Neutrophil (primary cell): ENCODE data around the gene PPP1R9A.

Experiments used
- H3K27ac ChIP-seq: fragments of 200-600 bp; sonication (generic); 2 replicates; pipeline ENCODE4 v1.5.1; 2016; ENCODE audit warnings: mild to moderate bottlenecking, moderate library complexity
- H3K27me3 ChIP-seq: fragments of 200-600 bp; sonication (generic); 2 replicates; pipeline ENCODE4 v1.6.0; 2016; ENCODE audit warnings: mild to moderate bottlenecking
- H3K36me3 ChIP-seq: fragments of 200-600 bp; sonication (generic); 2 replicates; pipeline ENCODE4 v1.5.1; 2017
- H3K4me1 ChIP-seq, 2 experiments: fragments of 200-600 bp in 1 of 2; sonication (generic) in 1 of 2; 1 replicate in 1 of 2; 2 replicates in 1 of 2; pipeline versions ENCODE4 v1.5.1 to v1.6.1; 2013 to 2016; ENCODE audit warnings: low read depth in 1 of 2, low read length in 1 of 2, mild to moderate bottlenecking in 1 of 2, moderate library complexity in 1 of 2; ENCODE audit not compliant: control insufficient read depth in 1 of 2, insufficient read depth in 1 of 2
- H3K4me3 ChIP-seq, 2 experiments: fragments of 200-600 bp in 1 of 2; sonication (generic) in 1 of 2; 1 replicate in 1 of 2; 2 replicates in 1 of 2; pipeline ENCODE4 v1.5.1; 2013 to 2016; ENCODE audit warnings: low read depth in 1 of 2, low read length in 1 of 2, mild to moderate bottlenecking in 1 of 2, moderate library complexity in 1 of 2
- H3K9me3 ChIP-seq: fragments of 200-600 bp; sonication (generic); 2 replicates; pipeline ENCODE4 v1.5.1; 2016
- CTCF ChIP-seq: fragments of 200-600 bp; sonication (generic); IDR thresholded peaks from 2 replicates; pipeline ENCODE4 v1.5.1; 2016; ENCODE audit warnings: antibody characterized with exemption

Gene PPP1R9A

DNA sequence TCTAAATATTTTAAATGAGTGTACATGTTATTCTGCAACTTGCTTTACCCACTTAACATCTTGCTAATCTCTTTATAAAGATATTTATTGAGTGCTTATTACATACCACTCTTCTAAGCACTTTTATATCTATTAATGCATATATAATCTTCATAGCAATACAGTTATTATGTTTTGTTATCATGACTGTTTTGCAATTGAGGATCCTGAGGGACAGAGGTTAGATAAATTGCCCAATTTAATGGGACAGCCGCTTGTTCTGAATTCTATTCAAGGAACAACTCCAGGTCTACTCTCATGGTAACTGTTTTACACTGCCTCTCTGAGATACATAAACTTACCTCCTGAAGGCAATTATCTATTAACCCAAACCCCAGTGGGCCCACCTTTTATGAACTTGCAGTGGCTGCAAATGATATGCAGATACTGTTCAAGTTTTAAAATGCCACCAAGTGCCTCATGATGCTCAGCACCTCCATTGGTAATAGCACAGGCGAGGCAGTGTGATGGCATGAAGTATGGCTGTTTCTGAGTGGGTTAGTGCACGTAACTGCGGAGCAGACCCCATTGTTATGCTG, 356.5 kb downstream of the PPP1R9A start:
- Histone ChIP-seq H3K36me3 (no peaks in the 10 kb centered on the region), H3K27me3 (no peaks in the 10 kb centered on the region), H3K27ac (no peak overlapping the region), H3K4me3 (no peak overlapping the region), H3K4me1 (no peaks in the 10 kb centered on the region), H3K9me3 (no peaks in the 10 kb centered on the region)
- no peak for TF ChIP-seq CTCF

- H3K36me3 ChIP-seq = no peaks in the 10 kb centered on the region
- H3K4me3 ChIP-seq = no peak overlapping the region
- no peak for TF ChIP-seq CTCF
- no peaks in the 10 kb centered on the region for H3K4me1 ChIP-seq
- no peaks in the 10 kb centered on the region for H3K27me3 ChIP-seq
- no peak overlapping the region for H3K27ac ChIP-seq
- H3K9me3 ChIP-seq = no peaks in the 10 kb centered on the region
Measured at GRCh38 chr7:95264363-95264891, 357.0 kb downstream of the PPP1R9A start.

DNA sequence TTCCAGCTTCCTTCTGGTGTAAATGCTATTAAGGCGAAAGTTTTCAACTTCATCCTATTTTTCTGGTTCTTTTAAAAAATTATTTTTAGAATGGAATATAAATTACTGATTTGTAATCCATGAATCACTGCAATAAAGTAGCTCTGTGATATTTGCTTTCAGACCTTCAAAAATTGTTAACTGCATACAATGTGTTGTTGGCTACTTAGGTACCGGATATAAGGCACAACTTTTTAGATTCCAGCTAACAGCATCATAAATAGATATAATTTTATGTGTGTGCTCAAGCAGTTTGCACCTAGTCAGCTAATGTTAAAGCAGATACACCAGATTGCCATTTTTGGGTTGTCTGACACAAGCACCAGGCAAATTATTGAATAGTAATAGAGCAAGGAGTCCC, 358.2 kb downstream of the PPP1R9A start:
- no peak for TF ChIP-seq CTCF
- H3K9me3 ChIP-seq = no peaks in the 10 kb centered on the region
- no peaks in the 10 kb centered on the region for H3K4me1 ChIP-seq
- no peaks in the 10 kb centered on the region for H3K27me3 ChIP-seq
- no peak overlapping the region for H3K27ac ChIP-seq
- H3K4me3 ChIP-seq = no peak overlapping the region
- no peaks in the 10 kb centered on the region for H3K36me3 ChIP-seq

GRCh38 chr7:95267754-95268153, 360.4 kb downstream of the PPP1R9A start:
- H3K27me3 ChIP-seq = no peaks in the 10 kb centered on the region
- H3K9me3 ChIP-seq = no peaks in the 10 kb centered on the region

GRCh38 chr7:95269640-95270039, 362.2 kb downstream of the PPP1R9A start:
- Histone ChIP-seq H3K27ac (no peak overlapping the region), H3K36me3 (no peaks in the 10 kb centered on the region), H3K4me1 (no peaks in the 10 kb centered on the region), H3K27me3 (no peaks in the 10 kb centered on the region), H3K4me3 (no peak overlapping the region), H3K9me3 (no peaks in the 10 kb centered on the region)
- TF ChIP-seq CTCF = no peak

More at GRCh38 chr7:95267754-95268153, 360.4 kb downstream of the PPP1R9A start:
- Histone ChIP-seq H3K4me3 (no peak overlapping the region), H3K36me3 (no peaks in the 10 kb centered on the region), H3K4me1 (no peaks in the 10 kb centered on the region), H3K27ac (no peak overlapping the region)
- no peak for TF ChIP-seq CTCF
